Cerebellar cortex (tissue), 1 donor: ENCODE results near the gene DUSP8.
"Not testable (repeated sequence)": the region's sequence is repeated elsewhere in the genome, so short reads cannot be mapped to it uniquely, and the experiment has no call there.

Experiments
- DNase-seq: peaks from one replicate; pipeline ENCODE4 v3.0.0-alpha.2; 2015; ENCODE audit warnings: low spot score

DUSP8 gene

GRCh38 chr11:1572197-1573076 lies at the start of gene DUSP8:
DUSP8 (minus strand) TSS chr11:1572271; CDS start chr11:1565826, 6,445 bp downstream.
- peak; percentile 88 for DNase-seq

- DNase-seq: no peak
Observed at GRCh38 chr11:1619449-1619848, 47.4 kb upstream of the DUSP8 start.

GRCh38 chr11:1618231-1618630 lies 46.2 kb upstream of the DUSP8 start:
- no peak for DNase-seq

GRCh38 chr11:1608363-1608762 lies 36.3 kb upstream of the DUSP8 start, which contains the start of gene KRTAP5-3:
KRTAP5-3 (minus strand) TSS chr11:1608463; CDS start chr11:1608385, 78 bp downstream.
- DNase-seq: no peak

GRCh38 chr11:1607901-1608300 lies 35.8 kb upstream of the DUSP8 start:
- DNase-seq: not testable (repeated sequence)

- not testable (repeated sequence) for DNase-seq
Observed at GRCh38 chr11:1607156-1607845, 35.2 kb upstream of the DUSP8 start.

- not testable (repeated sequence) for DNase-seq
Observed at GRCh38 chr11:1605923-1606322, 33.9 kb upstream of the DUSP8 start.

- DNase-seq: no peak
Observed at GRCh38 chr11:1604711-1605110, 32.6 kb upstream of the DUSP8 start.

- DNase-seq: no peak
Observed at GRCh38 chr11:1604181-1604580, 32.1 kb upstream of the DUSP8 start.

- no peak for DNase-seq
Observed at GRCh38 chr11:1603629-1604028, 31.6 kb upstream of the DUSP8 start.

- not testable (repeated sequence) for DNase-seq
Observed at GRCh38 chr11:1601663-1602062, 29.6 kb upstream of the DUSP8 start.

- no peak for DNase-seq
Observed at GRCh38 chr11:1600626-1601025, 28.6 kb upstream of the DUSP8 start.

GRCh38 chr11:1598816-1599215 lies 26.7 kb upstream of the DUSP8 start:
- DNase-seq: no peak

- not testable (repeated sequence) for DNase-seq
Observed at GRCh38 chr11:1598406-1598805, 26.3 kb upstream of the DUSP8 start.

GRCh38 chr11:1597994-1598380 lies 25.9 kb upstream of the DUSP8 start, which contains the start of gene KRTAP5-2:
KRTAP5-2 (minus strand) TSS chr11:1598294; CDS start chr11:1598250, 44 bp downstream.
- no peak for DNase-seq

- DNase-seq: no peak
Observed at GRCh38 chr11:1597331-1597993, 25.4 kb upstream of the DUSP8 start.

GRCh38 chr11:1596576-1597121 lies 24.6 kb upstream of the DUSP8 start:
- peak; percentile 49 for DNase-seq

- DNase-seq: peak; percentile 73
Observed at GRCh38 chr11:1595994-1596575, 24.0 kb upstream of the DUSP8 start.

GRCh38 chr11:1592628-1593027 lies 20.6 kb upstream of the DUSP8 start:
- DNase-seq: no peak

- DNase-seq: peak; percentile 13
Observed at GRCh38 chr11:1589996-1590395, 17.9 kb upstream of the DUSP8 start.

GRCh38 chr11:1589191-1589963 lies 17.3 kb upstream of the DUSP8 start:
- DNase-seq: peak; percentile 17
